ENCODE data around the gene MCTP1.
"Not testable (repeated sequence)": the region's sequence is repeated elsewhere in the genome, so short reads cannot be mapped to it uniquely, and the experiment has no call there.

Gene MCTP1

GRCh38 chr5:95027775-95028174 lies 257.1 kb downstream of the MCTP1 start:
- DNase-seq (ENCODE audit: low read depth in 2 of 2): no peak

GRCh38 chr5:95027151-95027721 lies 257.7 kb downstream of the MCTP1 start:
- DNase-seq (ENCODE audit: low read depth in 2 of 2): no peak

GRCh38 chr5:95026718-95027117 lies 258.2 kb downstream of the MCTP1 start:
- no peak for DNase-seq (ENCODE audit: low read depth in 2 of 2)

- DNase-seq (ENCODE audit: low read depth in 2 of 2): no peak
These were observed 261.8 kb downstream of the MCTP1 start for GRCh38 chr5:95022967-95023695.

DNA sequence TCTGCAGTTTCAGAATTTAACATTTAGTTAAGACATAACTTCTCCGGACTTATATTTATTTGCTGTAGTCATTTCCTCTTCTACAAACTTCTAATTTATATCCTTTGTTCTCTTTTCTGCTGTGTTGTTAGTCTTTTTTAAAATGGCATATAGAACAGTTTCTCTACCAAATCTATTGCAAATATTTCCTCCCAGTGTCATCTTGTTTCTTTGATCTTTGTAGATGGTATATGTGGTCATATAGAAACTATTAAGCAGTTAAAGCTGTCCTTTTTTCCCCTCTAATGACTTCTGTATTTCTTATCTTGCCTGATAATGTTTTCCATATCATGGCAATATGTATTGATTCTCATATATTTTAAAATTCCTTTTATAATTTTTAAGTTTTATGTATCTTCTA lies 264.5 kb downstream of the MCTP1 start:
- no peak for DNase-seq (ENCODE audit: low read depth in 2 of 2)

- DNase-seq (ENCODE audit: low read depth in 2 of 2): no peak
These were observed 265.9 kb downstream of the MCTP1 start for GRCh38 chr5:95018946-95019345.

DNA sequence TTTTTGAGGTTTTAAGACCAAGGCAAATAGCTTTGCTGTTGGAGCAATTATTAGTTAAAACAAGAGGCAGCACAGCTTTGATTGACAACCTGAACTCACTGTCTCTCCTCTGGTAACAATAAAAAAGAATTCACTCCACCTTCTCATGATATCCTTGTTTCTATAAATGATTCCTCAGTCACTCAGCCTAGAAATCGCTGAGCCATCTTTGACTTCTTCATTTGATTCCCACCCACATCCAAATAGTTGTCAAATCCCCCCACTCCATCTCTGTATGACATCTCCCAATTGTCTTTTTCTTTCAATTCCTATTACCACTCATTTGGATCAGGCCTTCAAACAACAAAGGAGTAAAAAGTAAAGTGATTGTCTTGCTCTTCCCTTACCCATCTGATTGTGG lies 266.4 kb downstream of the MCTP1 start:
- no peak for DNase-seq (ENCODE audit: low read depth in 2 of 2)

GRCh38 chr5:95009812-95010211 lies 275.1 kb downstream of the MCTP1 start:
- no peak for DNase-seq (ENCODE audit: low read depth in 2 of 2)

GRCh38 chr5:95007921-95008597 lies 276.8 kb downstream of the MCTP1 start:
- no peak for DNase-seq (ENCODE audit: low read depth in 2 of 2)

- DNase-seq (ENCODE audit: low read depth in 2 of 2): no peak
These were observed 279.1 kb downstream of the MCTP1 start for GRCh38 chr5:95005811-95006210.

DNA sequence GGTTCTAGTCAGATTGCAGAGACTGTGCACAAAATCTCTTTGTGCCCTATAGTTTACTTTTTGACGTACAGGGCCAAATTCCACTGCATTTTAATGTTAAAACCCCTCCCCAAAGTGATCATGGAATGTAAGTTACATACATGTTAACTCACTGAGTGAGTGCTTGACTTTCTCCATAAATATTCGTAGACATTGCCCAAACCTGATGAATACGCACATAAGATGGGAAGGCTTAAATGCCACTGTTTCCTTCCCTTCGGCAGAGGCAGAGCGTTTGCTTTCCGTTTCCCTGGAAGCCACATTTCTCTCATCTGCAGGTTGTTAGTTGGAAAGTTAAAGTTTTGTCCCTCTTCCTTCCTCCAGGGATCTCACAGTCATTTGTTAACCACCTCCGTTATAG lies 286.2 kb downstream of the MCTP1 start:
- no peak for DNase-seq (ENCODE audit: low read depth in 2 of 2)

DNA sequence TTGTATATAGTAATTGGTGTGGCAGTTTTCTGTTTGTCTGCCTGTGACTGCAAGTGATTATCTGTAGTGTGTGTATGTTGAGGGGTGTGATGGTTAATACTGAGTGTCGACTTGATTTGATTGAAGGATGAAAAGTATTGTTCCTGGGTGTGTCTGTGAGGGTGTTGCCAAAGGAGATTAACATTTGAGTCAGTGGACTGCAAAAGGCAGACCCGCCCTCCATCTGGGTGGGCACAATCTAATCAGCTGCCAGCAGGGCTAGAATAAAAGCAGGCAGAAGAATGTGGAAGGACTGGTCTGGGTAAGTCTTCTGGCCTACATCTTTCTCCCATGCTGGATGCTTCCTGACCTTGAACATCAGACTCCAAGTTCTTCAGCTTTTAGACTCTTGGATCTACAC lies 290.4 kb downstream of the MCTP1 start:
- not testable (repeated sequence) for DNase-seq (ENCODE audit: low read depth in 2 of 2)

DNA sequence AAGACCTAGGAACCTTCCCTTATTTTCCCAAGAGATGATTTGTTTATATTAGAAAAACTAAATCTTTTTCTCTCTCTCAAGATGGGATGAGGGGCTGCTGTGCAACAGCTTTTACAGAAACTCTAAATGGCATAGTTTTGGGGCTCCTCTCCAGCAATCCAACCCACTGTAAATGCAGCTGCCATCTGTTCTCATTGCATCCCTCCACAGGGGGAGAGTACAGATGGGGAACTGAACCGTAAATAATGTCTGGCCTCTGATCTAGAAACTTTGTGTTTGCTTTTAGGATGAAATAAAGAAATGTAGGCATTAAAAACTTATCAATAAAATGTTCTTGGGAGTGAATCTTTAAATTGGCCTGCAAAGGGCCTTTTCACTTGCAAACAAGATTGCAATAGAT lies 291.4 kb downstream of the MCTP1 start:
- no peak for DNase-seq (ENCODE audit: low read depth in 2 of 2)

GRCh38 chr5:94992325-94992724 lies 292.6 kb downstream of the MCTP1 start:
- DNase-seq (ENCODE audit: low read depth in 2 of 2): no peak

DNA sequence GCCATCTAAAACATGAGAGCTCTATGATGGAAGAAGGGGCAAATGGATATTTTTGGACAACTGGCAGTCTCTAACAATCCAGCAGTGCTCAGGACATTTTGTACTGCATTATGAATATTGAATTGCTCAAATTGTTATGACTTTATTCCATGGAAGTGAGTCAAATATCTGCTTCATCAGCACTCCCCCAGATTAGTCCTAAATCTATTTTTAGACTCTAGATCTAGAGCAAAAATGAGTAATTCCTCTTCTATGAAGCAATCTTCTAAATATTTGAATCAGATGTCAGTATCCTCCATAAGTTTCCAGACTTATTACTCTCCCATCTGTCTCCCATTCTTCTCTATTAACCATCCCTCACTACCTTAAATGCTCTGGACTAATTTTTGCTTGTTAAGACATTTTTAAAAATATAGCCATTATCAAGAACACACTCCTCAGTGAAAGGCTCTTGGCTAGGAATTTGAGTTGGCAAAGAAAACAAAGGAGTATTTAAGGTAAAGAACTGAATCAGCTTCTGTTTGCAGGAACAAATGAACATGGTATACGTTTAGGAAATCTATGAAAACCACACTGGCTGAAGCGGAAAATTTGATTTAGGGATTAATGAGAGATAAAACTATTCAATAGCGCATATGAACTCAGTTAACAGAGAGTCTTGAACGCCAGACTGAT lies 300.9 kb downstream of the MCTP1 start:
- no peak for DNase-seq (ENCODE audit: low read depth in 2 of 2)

- DNase-seq (ENCODE audit: low read depth in 2 of 2): no peak
These were observed 307.5 kb downstream of the MCTP1 start for GRCh38 chr5:94977437-94977836.

DNA sequence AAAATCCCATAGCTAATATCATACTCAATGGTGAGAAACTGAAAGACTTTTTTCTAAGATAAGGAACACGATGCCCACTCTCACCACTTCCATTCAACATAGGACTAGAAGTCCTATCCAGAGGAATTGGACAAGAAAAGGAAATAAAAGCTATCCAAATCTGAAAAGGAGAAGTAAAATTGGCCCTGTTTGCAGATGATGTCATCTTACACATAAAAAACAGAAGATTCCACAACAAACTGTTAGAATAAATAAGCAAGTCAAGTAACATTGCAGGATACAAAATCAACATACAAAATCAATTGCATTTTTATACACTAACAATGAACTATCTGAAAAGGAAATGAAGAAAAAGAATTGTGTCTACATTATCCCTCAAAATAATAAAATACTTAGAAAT lies 308.0 kb downstream of the MCTP1 start:
- DNase-seq (ENCODE audit: low read depth in 2 of 2): no peak

DNA sequence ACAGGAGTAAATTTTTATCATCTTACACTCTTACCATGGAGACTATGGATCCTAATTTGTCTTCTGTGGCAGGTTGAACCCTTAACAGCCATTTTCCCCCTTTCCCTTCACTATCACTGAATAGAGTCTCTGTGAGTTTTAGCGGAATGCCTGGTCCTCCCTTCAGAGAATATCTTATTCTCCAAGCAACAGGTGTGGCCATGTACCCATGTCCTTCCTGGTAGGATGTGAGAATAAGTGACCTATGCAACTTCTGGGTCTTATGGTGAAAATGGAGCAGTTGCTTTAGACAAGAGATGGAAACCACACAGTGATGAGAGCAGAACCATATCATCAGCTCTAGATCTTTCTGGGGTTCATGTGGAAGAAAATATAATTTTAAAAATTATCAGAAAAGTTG lies 312.6 kb downstream of the MCTP1 start:
- DNase-seq (ENCODE audit: low read depth in 2 of 2): no peak

- no peak for DNase-seq (ENCODE audit: low read depth in 2 of 2)
These were observed 315.7 kb downstream of the MCTP1 start for GRCh38 chr5:94969174-94969573.

- no peak for DNase-seq (ENCODE audit: low read depth in 2 of 2)
These were observed 316.3 kb downstream of the MCTP1 start for GRCh38 chr5:94968507-94969095.

DNA sequence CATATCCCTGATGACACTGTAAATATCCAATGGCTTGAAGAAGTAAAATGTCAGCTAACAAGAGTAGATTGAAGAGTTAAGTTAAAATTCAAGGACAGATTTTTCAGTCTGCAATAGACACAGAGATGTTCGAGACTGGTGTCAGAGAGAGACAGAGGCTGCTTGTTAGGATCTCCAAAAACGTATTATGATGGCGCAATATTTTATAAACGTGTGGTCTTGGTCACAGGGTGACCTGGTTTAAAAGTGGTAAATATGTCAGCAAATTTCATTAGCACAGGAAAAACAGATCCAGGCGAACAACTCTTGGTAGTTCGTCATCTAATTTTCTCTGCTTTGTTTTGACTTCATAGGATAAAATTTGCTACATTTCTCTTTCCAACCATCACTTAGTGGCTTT lies 317.4 kb downstream of the MCTP1 start:
- DNase-seq (ENCODE audit: low read depth in 2 of 2): no peak

GRCh38 chr5:94959279-94959678 lies 325.6 kb downstream of the MCTP1 start:
- DNase-seq (ENCODE audit: low read depth in 2 of 2): not testable (repeated sequence)

All from activated CD8-positive, alpha-beta memory T cell treated with anti-CD3 and anti-CD28 coated beads for 4 hours (primary cell).